Astrocyte of the spinal cord (primary cell): Measurements from ENCODE around the gene SON.

Source experiments
- DNase-seq: peaks from one replicate; pipeline ENCODE4 v3.0.0; 2011; ENCODE audit warnings: low read depth, low spot score
- H3K4me3 ChIP-seq: 2 replicates; pipeline ENCODE4 v1.5.1; 2011; ENCODE audit warnings: low read depth, mild to moderate bottlenecking, low read length, moderate library complexity
- in situ Hi-C: cut with HindIII; loops from 2 replicates; pipeline ENCODE4 v1.10.0; 2017; ENCODE audit warnings: low sequenced_read_pairs
- TF ChIP-seq, protein P1 (sequence below): IDR thresholded peaks from 2 replicates; pipeline ENCODE4 v1.5.1; 2012; ENCODE audit warnings: low read depth, mild to moderate bottlenecking, low read length, inconsistent platforms

The SON gene

DNA sequence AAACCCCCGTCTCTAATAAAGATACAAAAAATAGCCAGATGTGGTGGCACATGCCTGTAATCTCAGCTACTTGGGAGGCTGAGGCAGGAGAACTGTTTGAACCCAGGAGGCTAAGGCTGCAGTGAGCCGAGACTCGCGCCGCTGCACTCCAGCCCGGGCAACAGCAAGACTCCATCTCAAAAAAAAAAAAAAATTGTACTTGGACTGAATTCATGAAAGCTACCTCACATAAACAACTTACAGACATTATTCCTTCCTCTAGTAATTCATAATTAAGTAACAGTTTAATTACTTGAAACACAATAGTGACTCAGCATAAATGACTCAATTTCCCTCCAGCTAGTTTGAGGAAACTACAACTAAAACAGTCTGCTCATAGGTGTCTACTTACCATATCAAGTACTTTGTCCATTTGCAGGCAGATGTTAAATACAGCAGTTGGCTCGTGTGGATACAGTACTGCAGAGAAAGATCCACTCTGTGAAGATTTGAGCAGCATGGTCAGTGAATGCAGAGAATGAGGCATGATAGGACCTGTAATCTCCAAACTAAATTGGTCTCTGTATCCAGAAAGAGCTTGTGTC, 36.2 kb downstream of the SON start:
- no peak overlapping the region for H3K4me3 ChIP-seq
- in situ Hi-C loops = no loop called here
- DNase-seq = peak; percentile 19
- TF ChIP-seq, protein P1, sequence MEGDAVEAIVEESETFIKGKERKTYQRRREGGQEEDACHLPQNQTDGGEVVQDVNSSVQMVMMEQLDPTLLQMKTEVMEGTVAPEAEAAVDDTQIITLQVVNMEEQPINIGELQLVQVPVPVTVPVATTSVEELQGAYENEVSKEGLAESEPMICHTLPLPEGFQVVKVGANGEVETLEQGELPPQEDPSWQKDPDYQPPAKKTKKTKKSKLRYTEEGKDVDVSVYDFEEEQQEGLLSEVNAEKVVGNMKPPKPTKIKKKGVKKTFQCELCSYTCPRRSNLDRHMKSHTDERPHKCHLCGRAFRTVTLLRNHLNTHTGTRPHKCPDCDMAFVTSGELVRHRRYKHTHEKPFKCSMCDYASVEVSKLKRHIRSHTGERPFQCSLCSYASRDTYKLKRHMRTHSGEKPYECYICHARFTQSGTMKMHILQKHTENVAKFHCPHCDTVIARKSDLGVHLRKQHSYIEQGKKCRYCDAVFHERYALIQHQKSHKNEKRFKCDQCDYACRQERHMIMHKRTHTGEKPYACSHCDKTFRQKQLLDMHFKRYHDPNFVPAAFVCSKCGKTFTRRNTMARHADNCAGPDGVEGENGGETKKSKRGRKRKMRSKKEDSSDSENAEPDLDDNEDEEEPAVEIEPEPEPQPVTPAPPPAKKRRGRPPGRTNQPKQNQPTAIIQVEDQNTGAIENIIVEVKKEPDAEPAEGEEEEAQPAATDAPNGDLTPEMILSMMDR = no peak

DNA sequence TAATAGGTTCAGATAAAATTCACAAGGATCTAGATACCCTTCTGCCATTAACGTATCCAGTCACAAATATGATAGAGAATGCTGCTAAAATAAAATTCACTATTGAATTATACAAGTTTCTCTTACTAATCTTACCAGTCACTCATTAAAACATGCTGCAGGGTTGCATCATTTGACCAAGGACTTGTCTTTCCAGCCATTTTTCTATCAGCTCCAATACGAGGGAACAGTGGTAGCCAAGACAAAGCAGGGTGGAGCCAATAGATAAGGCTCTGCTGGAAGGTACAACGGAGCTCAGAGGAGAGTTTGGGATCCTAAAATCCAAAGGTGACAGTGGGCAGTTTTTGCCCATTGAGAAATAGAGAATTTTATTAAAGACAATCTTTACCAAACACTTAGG, 41.6 kb downstream of the SON start:
- in situ Hi-C loops = no loop called here
- TF ChIP-seq, protein P1 = no peak
- H3K4me3 ChIP-seq = no peak overlapping the region
- DNase-seq = no peak

DNA sequence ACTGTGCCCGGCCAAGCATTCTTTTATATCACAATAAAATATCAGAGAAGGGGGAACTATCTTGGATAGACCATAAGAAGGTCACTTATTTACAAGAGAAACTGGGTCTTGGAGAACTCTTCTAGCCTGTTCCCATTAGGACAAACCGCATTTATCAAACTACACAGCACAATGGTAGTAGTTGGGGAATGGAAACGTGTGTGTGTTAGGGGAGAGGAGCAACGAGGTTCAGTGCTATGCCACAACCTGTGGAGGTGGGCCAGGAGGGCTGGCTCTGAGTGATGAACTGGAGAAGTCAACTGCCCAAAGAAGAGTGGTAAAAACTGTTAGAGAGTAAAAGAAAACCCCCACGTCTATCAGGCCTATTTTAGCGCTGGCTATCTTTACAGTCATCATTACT, 44.1 kb downstream of the SON start:
- no peak overlapping the region for H3K4me3 ChIP-seq
- no peak for DNase-seq

DNA sequence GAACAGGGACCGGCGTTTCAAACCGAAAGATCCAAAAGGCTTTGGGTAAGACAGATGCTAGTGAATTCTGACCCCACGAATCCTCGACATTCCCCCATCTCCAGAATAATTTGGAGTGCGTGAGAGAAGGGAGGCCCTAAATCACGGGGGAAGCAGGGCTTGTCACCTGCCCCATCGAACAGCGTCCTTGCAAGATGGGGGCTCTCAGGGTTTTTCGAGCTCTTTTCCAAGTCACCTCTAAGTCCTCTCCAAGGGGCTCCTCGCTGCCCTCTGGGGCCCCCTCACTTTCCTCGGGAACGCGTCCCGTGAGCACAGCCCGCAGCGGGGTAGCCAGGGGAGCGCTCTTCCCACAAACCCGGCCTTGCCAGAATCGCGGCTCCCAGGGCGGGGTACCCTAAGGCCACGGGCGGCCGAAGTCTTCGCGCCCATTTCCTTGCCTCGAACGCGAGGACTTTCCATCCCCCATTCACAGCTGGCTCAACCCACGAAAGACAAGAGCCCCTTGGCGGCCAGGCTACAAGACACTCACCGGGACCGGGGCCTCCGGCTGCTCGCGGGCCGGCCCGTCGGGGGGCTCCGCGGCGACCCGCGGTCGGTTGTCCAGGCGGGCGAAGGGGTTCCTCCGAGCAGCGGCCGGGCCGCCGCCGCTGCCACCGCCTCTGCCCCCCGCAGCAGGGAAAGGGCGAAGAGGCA, 45.1 kb downstream of the SON start:
- TF ChIP-seq, protein P1 = no peak
- DNase-seq = peak; percentile 29
- H3K4me3 ChIP-seq = peak overlapping the region; percentile 86
- in situ Hi-C loops = no loop called here

More for the DNA sequence above, 44.1 kb downstream of the SON start:
- in situ Hi-C loops = no loop called here
- TF ChIP-seq, protein P1 = no peak

DNA sequence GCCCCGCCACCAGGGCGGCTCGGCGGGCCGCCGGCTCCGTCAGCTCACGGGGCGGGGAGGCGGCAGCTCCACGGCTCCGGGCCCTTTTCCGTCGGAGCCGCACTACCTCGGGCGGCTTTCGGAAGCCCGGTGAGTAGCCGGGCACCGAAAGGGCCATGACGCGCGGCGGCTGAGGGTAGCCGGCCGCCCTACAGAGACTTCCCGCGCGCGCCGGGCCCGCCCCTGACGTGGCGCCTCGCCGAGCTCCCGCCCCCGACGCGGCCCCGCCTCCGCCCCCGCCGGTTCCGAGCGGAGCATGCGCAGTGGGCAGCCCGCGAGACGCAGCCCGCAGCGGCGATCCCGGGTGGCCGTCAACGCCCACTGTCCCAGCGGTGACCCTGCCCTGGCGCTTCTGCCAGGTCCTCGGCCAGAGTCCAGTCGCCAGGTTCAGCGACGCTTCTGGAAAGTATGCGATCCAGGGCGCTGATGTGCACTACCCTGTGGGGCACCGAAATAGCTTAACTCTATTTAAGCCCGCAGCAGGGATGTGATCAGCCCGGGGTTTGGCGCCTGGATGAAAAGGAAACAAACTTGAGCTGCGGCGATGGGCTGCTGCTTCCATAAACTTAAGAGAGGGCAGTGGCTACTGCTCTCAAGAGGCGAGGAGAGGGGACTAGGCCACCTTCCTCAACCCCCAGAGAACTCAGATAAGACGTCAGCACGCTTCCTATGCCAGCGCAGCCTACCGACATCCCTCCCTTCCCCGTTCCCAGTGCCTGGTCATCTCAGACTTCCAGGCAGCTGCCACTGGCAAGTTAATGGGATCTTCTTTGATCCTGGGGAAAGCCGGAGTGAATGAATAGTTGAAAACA, 45.9 kb downstream of the SON start, which contains the start of gene DONSON:
Gene DONSON (minus strand): TSS at position 200 of the 851 bp plus-strand sequence. CDS start 43 bp downstream, at position 157.
- TF ChIP-seq, protein P1 = no peak
- peak; percentile 80 for DNase-seq
- peak within 1 kb of the TSS; percentile 86 for H3K4me3 ChIP-seq
- in situ Hi-C loops = no loop called here

DNA sequence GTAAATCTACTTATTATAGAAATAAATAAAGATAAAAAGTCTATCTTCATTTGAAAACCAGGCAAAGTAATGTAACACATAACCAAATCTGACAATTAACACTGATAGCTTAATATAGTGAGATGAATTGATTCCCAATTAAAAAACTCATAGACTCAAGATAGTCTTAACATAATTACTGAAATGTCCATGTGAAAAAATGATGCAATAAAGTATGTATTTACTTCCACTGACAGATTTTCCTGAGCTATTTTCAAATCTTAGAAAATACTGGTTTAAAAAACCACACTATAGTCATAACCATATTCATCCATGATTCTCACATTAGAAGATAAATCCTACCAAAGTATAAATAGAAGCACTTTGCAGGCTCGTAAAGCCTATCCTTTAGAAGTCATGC, 55.2 kb downstream of the SON start:
- in situ Hi-C loops = no loop called here
- TF ChIP-seq, protein P1 = no peak
- H3K4me3 ChIP-seq = no peak overlapping the region
- DNase-seq = no peak
